GM18508 (cell line): ENCODE measurements around the gene SUPT6H.
"Not testable (repeated sequence)": the region's sequence is repeated elsewhere in the genome, so short reads cannot be mapped to it uniquely, and the experiment has no call there.

Source experiments
- ATAC-seq: cut with Tn5 transposase; IDR thresholded peaks from one replicate; pipeline ENCODE4 v1.9.1; 2021; ENCODE audit warnings: moderate number of reproducible peaks; ENCODE audit not compliant: insufficient read depth, unreplicated experiment

Gene SUPT6H

GRCh38 chr17:28733346-28733745 lies 71.3 kb downstream of the SUPT6H start:
- ATAC-seq: no peak

GRCh38 chr17:28734712-28735241 lies 72.8 kb downstream of the SUPT6H start:
- no peak for ATAC-seq

GRCh38 chr17:28735242-28735722 lies 73.3 kb downstream of the SUPT6H start:
- ATAC-seq: no peak

DNA sequence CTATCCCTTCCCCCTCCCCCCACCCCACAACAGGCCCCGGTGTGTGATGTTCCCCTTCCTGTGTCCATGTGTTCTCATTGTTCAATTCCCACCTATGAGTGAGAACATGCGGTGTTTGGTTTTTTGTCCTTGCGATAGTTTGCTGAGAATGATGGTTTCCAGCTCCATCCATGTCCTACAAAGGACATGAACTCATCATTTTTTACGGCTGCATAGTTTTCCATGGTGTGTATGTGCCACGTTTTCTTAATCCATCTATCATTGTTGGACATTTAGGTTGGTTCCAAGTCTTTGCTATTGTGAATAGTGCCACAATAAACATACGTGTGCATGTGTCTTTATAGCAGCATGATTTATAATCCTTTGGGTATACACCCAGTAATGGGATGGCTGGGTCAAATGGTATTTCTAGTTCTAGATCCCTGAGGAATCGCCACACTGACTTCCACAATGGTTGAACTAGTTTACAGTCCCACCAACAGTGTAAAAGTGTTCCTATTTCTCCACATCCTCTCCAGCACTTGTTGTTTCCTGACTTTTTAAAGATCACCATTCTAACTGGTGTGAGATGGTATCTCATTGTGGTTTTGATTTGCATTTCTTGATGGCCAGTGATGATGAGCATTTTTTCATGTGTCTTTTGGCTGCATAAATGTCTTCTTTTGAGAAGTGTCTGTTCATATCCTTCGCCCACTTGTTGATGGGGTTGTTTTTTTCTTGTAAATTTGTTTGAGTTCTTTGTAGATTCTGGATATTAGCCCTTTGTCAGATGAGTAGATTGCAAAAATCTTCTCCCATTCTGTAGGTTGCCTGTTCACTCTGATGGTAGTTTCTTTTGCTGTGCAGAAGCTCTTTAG lies 74.1 kb downstream of the SUPT6H start:
- not testable (repeated sequence) for ATAC-seq

DNA sequence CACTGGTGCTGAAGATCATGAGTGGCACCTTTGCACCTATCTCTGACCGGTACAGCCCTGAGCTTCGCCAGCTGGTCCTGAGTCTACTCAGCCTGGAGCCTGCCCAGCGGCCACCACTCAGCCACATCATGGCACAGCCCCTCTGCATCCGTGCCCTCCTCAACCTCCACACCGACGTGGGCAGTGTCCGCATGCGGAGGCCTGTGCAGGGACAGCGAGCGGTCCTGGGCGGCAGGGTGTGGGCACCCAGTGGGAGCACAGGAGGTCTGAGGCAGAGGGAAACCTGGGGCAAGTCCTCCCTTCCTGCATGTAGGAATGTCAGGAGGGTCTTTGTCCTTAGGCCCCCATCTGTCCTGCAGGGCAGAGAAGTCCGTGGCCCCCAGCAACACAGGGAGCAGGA lies 75.3 kb downstream of the SUPT6H start:
- no peak for ATAC-seq

DNA sequence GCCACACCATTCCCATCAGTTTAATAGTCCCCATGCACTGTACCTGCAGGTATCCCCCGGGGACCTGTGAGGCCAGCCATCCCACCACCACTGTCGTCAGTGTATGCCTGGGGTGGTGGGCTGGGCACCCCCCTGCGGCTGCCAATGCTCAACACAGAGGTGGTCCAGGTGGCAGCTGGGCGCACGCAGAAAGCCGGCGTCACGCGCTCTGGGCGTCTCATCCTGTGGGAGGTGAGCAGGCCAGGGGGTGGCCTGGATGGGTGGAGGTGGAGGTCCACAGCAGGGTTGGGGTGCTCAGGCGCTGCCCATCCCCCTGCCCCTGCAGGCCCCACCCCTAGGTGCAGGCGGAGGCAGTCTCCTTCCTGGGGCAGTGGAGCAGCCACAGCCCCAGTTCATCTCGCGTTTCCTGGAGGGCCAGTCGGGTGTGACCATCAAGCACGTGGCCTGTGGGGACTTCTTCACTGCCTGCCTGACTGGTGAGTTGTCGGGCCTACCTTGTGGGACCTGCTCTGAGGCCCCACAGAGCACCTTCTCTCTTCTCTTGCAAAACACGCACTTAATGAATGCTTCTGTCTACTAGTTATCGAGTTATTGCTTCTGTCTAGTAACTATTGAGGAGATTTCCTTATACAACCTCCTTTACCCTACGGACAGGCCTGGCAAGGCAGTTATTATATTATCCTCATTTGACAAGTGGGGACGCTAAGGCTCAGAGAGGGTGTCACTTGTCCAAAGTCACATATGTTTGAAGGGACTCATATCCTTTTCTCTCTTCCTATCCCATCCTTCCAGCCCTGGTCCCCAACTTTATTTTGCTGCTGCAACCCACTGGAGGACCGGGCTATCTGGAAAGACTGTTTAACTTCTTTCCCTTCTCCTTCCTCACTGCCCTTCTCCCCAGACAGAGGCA lies 76.0 kb downstream of the SUPT6H start:
- ATAC-seq: no peak

DNA sequence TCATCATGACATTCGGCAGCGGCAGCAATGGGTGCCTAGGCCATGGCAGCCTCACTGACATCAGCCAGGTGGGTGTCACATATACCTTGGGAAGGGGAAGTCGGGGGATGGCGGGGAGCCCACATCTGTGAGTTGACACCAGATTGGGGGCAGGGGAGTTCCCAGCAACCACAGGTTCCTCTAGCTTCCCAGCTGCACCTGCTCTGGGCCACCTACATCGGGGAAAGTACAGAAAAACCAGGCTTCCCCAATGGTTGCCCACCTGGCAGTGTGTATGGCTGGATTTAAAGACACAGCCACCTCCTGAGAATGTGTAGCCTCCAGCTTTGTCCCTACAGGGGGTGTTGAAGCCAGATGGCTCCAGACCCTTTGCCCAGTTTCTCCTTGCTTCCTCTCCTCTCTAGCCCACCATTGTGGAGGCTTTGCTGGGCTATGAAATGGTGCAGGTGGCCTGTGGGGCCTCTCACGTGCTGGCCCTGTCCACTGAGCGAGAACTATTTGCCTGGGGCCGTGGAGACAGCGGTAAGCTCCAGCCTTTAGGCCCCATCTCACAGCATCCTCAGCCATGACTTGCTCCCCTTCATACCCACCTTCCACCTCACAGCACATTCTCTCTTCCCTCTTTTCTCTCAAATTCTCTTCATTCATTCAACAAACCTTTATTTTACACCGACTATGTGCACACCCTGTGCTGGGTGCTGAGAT lies 76.8 kb downstream of the SUPT6H start:
- ATAC-seq: peak; percentile 35

- no peak for ATAC-seq
Measured at GRCh38 chr17:28740406-28741357, 78.7 kb downstream of the SUPT6H start.

DNA sequence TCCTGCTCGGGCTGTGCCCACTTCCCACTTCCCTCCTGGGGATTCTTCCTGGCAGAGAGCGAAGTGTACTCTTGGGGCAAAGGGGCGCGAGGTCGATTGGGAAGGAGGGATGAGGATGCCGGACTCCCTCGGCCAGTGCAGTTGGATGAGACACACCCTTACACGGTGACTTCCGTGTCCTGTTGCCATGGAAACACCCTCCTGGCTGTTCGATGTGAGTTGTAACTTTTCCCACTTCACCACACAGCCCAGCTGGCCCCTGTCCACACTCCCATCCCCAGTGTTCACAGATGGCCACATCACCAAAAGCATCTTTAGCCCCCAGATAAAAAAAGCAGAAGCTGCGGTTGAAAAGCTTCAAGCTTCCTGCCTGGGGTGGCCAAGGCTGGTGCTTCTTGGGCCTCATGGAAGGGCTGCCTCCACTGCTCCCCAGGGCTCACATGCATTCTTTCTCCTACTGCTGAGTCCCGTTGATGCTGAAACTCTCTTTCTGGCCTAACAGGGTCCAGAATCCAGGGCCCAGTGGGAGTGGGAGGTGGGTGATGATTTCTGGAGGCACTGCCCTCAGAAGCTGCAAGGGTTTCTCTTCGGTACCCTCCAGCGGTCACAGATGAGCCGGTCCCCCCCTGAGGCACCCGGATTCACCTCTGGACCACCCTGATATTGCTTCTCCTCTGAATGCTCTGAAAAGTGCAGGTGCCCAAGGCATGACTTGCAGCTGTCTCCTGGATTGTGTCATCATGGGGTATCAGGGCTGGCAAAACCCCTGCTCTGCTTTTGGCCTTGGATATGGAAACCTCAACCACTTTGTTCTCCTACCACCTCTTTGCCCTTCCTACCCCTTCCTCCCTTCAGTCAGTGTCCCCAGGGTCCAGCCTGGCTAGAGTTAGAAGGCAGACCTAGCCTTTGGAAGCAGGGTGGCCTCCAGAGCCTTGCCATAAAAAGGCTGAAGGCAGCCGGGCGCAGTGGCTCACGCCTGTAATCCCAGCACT lies 79.6 kb downstream of the SUPT6H start:
- ATAC-seq: no peak

DNA sequence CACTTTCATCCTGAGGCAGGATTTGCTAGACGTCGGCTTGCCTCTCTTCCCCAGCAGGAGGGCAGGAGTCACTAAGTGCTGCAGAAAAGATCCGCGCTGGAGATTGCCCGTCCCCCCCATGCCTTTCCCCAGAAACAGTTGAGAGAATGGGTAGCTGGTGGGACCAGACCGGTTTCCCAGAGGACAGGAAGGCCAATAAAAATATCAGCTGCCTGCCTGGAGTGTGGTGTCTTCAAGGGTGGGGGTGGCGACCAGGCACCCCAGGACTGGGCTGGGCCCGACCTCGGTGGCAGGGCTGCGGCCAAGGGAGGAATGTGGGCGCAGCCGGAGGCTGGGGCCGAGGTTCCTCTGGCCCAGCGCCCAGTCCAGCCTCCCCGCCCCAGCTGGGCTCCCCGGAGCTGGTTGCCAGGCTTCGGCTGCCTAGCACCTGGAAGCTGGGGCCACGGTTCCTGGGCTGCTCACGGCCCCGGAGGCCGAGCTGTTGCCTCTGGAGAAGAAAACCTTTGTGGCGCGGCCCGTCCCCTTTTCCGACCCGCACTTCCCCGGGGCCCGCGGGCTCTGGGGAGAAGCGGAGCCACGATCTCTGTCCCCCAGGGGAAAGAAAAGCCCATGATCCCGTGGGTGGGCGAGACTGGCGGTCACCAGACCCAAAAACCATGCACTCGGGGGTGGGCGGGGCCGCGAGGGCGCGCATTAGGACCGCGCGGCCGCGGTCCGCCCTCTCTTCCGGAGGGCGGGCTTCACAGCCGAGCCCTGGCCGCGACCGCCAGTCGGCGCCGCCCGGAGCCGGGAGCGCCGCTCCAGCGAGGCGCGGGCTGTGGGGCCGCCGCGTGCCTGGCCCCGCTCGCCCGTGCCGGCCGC lies 81.5 kb downstream of the SUPT6H start, which contains the start of gene TRAF4:
Gene TRAF4, plus strand, starts transcription at position 769 of the 861 bp plus-strand sequence. CDS start 102 bp downstream, outside the sequence.
- ATAC-seq: no peak

DNA sequence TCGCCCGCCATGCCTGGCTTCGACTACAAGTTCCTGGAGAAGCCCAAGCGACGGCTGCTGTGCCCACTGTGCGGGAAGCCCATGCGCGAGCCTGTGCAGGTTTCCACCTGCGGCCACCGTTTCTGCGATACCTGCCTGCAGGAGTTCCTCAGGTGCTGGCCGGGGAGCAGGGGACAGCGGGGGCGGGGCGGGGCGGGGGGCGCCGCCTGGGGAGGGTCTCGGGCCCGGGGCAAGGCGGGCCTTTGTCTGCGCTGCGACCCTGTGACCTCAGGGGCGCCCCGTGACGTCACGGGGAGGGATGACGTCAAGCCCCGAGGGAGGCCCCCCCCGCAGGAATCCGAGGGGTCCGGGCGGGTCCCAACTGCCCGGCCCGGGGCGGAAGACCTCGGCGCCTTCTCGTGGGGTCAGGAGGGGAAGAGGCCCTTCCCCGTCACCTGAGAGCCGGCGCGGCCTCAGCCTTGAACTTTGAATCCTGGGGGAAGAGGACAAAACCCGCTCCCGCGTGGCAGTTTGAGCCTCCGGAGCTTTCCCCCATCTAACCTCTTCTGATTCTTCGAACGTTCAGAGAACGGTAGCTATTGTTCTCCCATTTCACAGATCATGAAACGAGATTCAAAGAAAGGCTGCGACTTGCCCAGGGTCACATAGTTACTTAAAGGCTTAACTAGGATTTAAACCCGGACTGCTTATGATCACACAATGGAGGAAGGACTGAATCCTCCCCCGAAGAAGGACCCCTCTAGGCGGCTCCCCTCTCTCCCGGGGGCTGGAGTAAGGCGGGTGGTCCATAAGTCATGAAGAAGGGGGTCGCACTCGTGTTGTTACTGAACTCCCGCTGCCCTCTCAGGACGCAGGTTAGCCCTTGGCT lies 82.3 kb downstream of the SUPT6H start:
- no peak for ATAC-seq

DNA sequence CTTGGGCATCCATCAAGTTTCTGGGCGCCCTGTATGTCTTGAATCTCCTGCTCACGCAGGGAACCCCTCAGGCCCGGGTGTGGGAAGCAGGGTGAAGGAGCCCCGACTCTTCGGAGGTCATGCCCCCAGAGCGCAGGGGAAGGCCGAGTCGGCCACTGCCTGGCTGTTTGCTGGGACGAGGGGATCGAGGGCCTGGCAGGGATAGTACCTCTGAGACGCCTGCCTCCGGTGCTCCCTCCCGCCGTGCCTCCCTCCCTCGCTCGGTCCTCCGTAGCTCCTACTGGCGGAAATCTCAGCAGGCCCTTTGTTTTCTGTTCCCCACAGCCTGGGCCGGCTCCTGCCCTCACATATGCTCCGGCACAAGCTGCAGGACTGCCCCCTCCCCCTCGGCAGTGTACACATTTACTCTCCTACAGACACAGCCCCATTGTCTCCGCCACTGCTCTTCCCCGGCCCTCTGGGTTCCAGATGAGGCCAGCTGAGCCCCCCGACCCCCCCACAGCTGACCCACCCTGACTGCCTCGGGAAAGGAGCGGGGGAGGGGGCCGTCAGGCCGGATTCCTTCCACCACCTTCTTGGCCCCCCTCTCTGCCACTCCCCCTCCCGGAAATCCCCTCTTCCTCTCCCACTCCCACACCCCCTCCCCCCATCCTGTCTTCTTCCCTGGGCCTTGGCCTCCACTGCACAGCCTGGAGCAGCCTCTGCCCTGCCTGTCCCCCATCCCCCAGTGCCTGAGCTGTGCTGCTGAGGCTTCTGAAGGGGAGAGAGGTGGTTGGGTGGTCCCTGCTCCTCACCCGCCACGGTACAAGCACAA lies 83.2 kb downstream of the SUPT6H start:
- ATAC-seq: no peak

DNA sequence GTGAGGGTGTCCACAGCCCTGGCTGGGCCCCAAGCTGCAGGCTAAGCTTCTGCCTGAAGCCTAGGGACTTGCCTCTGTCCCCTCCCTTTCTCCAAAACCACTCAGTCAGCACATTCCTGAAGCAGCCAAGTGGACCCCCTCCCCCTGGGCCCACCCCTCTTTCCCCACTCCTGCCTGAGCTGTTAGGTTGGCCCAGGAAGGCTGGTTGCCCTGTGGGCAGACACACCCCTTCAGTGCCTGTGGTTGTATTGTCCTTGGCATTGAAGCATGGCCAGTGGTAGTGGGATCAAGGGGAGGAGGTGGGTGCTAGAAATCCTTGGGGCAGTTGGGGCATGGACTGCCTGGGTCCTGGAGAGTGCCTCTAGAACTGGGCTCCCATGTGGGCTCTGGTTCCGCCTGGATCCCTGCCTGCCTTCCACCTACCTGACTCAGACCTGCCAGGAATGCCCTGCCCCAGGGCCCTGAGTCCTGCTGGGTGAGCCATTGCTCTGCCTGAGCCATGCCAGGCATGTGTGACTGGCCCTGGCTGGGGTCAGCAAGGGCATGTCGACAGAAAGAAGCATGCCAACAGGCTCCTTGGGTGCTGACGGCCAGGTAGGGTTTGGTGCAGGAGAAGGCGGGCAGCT lies 83.9 kb downstream of the SUPT6H start:
- no peak for ATAC-seq

DNA sequence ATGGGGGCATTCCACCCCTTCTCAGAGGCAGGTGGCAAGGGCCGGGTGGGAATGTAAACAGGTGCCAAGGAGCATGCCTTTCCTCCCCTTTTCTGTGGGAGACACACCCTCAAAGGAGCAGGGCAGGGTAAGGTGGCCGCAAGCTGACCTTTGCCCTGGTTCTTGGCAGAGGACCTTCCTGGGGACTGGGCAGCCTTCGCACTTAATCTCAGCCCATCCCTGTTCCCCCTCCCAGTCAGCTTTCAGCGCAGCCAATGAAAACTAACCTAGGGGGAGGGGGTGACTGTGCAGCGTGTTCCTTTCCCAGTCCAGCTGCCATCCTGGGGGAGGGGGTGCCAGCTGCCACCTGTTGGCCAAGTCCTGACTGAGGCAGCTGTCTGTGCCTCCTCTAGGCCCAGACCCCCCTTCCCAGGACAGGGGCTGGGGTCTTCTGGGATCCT lies 84.6 kb downstream of the SUPT6H start:
- ATAC-seq: no peak
